Progenitor cell of endocrine pancreas (in vitro differentiated cells): ENCODE results near the gene PHOX2A. TPM values are rescaled to one million over a fixed set of nuclear protein-coding genes. Genes with fewer than 3 reads are reported as not detected.

Experiments used
- DNase-seq: peaks from one replicate; pipeline ENCODE4 v3.0.0; 2021; ENCODE audit warnings: low spot score; ENCODE audit not compliant: unreplicated experiment
- H3K27ac Mint-ChIP-seq: 2 replicates; pipeline ENCODE4 v1.8.0; 2021; ENCODE audit warnings: mild to moderate bottlenecking, moderate library complexity, mixed read lengths
- H3K27me3 Mint-ChIP-seq: 2 replicates; pipeline ENCODE4 v1.8.0; 2021; ENCODE audit warnings: mixed read lengths
- H3K36me3 Mint-ChIP-seq: 2 replicates; pipeline ENCODE4 v1.8.0; 2022; ENCODE audit warnings: mixed read lengths; ENCODE audit not compliant: insufficient read depth
- H3K4me1 Mint-ChIP-seq: 2 replicates; pipeline ENCODE4 v1.8.0; 2021; ENCODE audit warnings: low read depth, mixed read lengths
- H3K4me3 Mint-ChIP-seq: 2 replicates; pipeline ENCODE4 v1.8.0; 2021; ENCODE audit warnings: low read depth, mild to moderate bottlenecking, moderate library complexity, mixed read lengths
- H3K9me3 Mint-ChIP-seq: 2 replicates; pipeline ENCODE4 v1.8.0; 2021; ENCODE audit warnings: low read depth, mixed read lengths
- total RNA-seq: library from RNA; stranded (reverse); gene quantifications from 2 replicates; pipeline ENCODE4 v1.2.1, GENCODE V29; 2021
- TF ChIP-seq, protein P1 (sequence below): fragments of 200-600 bp; sonication (generic); IDR thresholded peaks from one replicate; pipeline ENCODE4 v1.5.0; 2021; ENCODE audit warnings: antibody characterized with exemption, mild to moderate bottlenecking; ENCODE audit not compliant: unreplicated experiment

Gene PHOX2A
- total RNA-seq, 1 donor from 2014 or later = not detected

DNA sequence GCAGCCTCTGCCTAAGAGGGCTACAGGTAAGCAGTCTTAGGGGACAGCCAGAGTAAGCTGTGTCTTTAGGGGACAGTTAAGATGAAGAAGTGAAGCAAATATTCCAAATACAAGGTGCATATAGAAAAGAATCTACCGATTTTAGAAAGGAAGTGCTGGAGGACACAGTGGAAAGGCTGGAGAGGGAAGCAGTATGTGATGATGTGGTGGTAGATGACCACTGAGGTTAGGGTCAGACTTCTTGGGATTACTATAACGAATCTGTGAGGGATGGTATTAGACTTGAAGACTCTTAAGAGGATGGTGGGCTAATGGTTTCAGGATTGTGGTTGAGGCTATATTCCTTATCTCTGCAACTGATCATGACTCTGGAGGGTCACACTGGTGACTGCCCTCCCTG is 40.0 kb upstream of the PHOX2A start:
- TF ChIP-seq, protein P1, sequence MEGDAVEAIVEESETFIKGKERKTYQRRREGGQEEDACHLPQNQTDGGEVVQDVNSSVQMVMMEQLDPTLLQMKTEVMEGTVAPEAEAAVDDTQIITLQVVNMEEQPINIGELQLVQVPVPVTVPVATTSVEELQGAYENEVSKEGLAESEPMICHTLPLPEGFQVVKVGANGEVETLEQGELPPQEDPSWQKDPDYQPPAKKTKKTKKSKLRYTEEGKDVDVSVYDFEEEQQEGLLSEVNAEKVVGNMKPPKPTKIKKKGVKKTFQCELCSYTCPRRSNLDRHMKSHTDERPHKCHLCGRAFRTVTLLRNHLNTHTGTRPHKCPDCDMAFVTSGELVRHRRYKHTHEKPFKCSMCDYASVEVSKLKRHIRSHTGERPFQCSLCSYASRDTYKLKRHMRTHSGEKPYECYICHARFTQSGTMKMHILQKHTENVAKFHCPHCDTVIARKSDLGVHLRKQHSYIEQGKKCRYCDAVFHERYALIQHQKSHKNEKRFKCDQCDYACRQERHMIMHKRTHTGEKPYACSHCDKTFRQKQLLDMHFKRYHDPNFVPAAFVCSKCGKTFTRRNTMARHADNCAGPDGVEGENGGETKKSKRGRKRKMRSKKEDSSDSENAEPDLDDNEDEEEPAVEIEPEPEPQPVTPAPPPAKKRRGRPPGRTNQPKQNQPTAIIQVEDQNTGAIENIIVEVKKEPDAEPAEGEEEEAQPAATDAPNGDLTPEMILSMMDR = no peak
- Mint-ChIP-seq H3K4me1 (no peaks in the 10 kb centered on the region), H3K9me3 (no peaks in the 10 kb centered on the region), H3K4me3 (no peak overlapping the region), H3K36me3 (no peaks in the 10 kb centered on the region), H3K27me3 (peaks cover 10% of the 10 kb centered on the region), H3K27ac (no peak overlapping the region)
- no peak for DNase-seq

DNA sequence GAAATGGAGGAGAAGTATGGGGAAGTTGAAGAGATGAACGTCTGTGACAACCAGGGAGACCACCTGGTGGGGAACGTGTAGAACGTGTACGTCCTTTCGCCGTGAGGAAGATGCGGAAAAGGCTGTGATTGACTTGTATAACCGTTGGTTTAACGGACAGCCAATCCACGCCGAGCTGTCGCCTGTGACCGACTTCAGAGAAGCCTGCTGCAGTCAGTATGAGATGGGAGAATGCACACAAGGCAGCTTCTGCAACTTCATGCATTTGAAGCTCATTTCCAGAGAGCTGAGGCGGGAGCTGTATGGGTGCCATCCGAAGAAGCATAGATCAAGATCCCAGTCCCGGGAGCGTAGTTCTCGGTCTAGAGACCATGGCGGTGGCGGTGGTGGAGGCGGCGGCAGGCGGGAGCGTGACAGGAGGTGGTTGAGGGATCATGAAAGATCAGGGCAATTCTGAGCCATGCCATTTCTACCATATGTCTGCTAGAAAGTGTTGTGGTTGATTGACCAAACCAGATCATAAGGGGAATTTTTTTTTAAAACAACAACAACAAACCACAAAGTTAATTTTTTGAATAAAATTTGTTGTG is 36.8 kb upstream of the PHOX2A start:
- no peak overlapping the region for H3K4me3 Mint-ChIP-seq
- H3K4me1 Mint-ChIP-seq = no peaks in the 10 kb centered on the region
- TF ChIP-seq, protein P1 = no peak
- H3K36me3 Mint-ChIP-seq = no peaks in the 10 kb centered on the region
- H3K27ac Mint-ChIP-seq = no peak overlapping the region
- DNase-seq = no peak
- H3K9me3 Mint-ChIP-seq = no peaks in the 10 kb centered on the region
- peaks cover 10% of the 10 kb centered on the region for H3K27me3 Mint-ChIP-seq

DNA sequence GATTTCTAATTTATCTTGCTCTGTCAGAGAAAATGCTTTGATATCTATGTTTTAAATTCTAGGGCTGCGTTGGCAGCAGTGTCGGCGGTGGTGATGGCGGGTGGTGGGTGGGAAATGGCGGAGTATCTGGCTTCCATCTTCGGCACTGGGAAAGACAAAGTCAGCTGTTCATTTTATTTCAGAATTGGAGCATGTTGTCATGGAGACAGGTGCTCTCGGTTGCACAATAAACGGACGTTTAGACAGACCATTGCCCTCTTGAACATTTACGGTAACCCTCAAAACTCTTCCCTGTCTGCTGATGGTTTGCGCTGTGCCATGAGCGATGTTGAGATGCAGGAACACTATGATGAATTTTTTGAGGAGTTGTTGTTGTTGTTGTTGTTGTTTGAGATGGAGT is 36.1 kb upstream of the PHOX2A start:
- no peaks in the 10 kb centered on the region for H3K4me1 Mint-ChIP-seq
- peaks cover 2% of the 10 kb centered on the region for H3K9me3 Mint-ChIP-seq
- peaks cover 10% of the 10 kb centered on the region for H3K27me3 Mint-ChIP-seq
- no peaks in the 10 kb centered on the region for H3K36me3 Mint-ChIP-seq
- DNase-seq = no peak
- no peak overlapping the region for H3K4me3 Mint-ChIP-seq
- TF ChIP-seq, protein P1 = no peak
- H3K27ac Mint-ChIP-seq = no peak overlapping the region

DNA sequence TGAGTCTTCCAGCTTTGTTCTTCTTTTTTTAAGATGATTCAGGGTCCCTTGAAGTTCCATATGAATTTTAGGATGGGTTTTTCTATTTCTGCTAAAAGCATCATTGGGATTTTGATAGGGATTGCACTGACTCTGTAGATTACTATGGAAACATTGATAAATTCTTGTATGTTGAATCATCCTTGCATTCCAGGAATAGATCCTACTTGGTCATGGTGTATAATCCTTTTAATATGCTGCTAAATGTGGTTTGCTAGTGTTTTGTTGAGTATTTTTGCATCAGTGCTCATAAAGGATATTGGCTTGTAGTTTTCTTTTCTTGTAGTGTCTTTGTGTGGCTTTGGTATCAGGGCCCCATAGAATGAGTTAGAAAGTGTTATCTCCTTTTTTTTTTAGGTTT is 34.9 kb upstream of the PHOX2A start:
- peaks cover 2% of the 10 kb centered on the region for H3K9me3 Mint-ChIP-seq
- TF ChIP-seq, protein P1 = no peak
- H3K4me3 Mint-ChIP-seq = no peak overlapping the region
- no peak for DNase-seq
- no peaks in the 10 kb centered on the region for H3K4me1 Mint-ChIP-seq
- H3K27me3 Mint-ChIP-seq = peaks cover 9% of the 10 kb centered on the region
- H3K27ac Mint-ChIP-seq = no peak overlapping the region
- H3K36me3 Mint-ChIP-seq = no peaks in the 10 kb centered on the region

DNA sequence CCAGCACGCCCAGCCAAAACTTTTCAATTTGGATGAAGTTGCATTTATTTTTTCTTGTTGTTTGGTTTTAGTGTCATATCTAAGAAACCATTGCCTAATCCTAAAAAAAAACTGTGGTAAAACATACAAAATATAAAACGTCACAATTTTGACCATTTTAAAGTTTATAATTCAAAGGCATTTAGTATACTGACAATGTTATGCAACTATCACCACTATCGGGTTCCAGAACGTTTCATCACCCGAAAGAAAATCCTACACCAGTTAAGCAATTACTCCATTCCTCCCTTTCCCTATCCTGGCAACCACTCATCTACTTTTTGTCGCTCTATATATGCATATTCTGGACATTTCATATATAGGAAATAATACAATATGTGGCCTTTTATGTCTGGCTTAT is 30.5 kb upstream of the PHOX2A start:
- TF ChIP-seq, protein P1 = no peak
- Mint-ChIP-seq H3K9me3 (peaks cover 6% of the 10 kb centered on the region), H3K27me3 (peaks cover 13% of the 10 kb centered on the region), H3K4me3 (no peak overlapping the region), H3K36me3 (no peaks in the 10 kb centered on the region), H3K4me1 (no peaks in the 10 kb centered on the region), H3K27ac (no peak overlapping the region)
- no peak for DNase-seq
